Lower leg skin (tissue), 4 donors: ENCODE data around the gene KIF21B. TPM values are rescaled to one million over a fixed set of nuclear protein-coding genes. Genes with fewer than 3 reads are reported as not detected.

Source experiments
- DNase-seq, 2 donors: peaks; one replicate each; pipeline ENCODE4 v3.0.0-alpha.2; 2019; ENCODE audit warnings: low spot score in 2 of 2
- H3K4me3 ChIP-seq: fragments of 200-600 bp; sonication (generic); 2 replicates; pipeline ENCODE4 v1.5.1; 2017; ENCODE audit warnings: mild to moderate bottlenecking, low read depth; ENCODE audit not compliant: poor library complexity, severe bottlenecking
- POLR2A ChIP-seq, 2 donors: fragments of 450-650 bp; IDR thresholded peaks; one replicate each; pipeline ENCODE4 v1.6.1; 2016 to 2017; ENCODE audit warnings: antibody characterized with exemption in 2 of 2, mild to moderate bottlenecking in 1 of 2, moderate library complexity in 1 of 2
- WGBS, 2 donors: methylation state at CpG; one replicate each; pipeline ENCODE4 v1.1.5; 2018; 5-methylcytosine and 5-hydroxymethylcytosine counted together
- intact Hi-C: fragments of 100-400 bp; cut with DNase I; formaldehyde crosslinking; loops from one replicate; pipeline ENCODE4 v1.15.0; 2023; ENCODE audit warnings: low total_unique reads
- total RNA-seq, 4 donors: library from RNA; depleted of rRNA; stranded (reverse); fragments of >200 nt; gene quantifications; one replicate each; pipeline ENCODE4 v1.1.0, GENCODE V29; 2016
- TF ChIP-seq, protein P1 (sequence below), 3 donors: fragments of 450-650 bp; IDR thresholded peaks; one replicate each; pipeline ENCODE4 v1.5.1; 2016; ENCODE audit warnings: antibody characterized with exemption in 3 of 3, mild to moderate bottlenecking in 3 of 3, moderate library complexity in 2 of 3

Gene KIF21B
- total RNA-seq, 4 donors from 2014 or later: 0.38 to 1.6 (median 1.0) TPM

DNA sequence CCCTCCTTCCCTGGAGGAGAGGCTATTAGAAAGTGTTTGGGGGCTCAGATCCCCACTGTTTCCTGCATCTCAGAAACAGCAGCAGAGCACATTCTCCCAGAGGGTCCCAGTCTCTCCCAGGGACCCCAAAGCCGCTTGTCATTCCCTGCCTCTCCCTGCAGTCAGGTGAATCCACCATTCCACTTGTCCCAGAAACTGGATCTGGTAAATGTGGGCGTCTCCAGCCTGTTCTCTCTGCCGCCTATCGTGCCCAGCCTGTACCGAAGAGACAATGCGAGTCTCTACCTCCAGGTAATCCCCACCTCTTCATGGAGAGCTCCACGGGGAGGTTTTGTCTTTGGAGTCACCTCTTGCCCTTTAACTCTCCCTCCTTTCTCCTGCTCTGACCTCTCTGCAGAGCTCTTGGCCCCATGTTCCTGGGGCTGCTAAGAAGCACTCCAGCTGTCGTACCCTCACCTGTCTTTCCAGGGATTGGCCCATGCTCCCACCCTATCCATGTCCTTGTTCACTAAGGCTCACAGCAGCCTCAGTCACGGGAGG is 101.9 kb downstream of the KIF21B start:
- TF ChIP-seq POLR2A (IDR thresholded peaks at IDR 0.05): no peak
- TF ChIP-seq, protein P1, sequence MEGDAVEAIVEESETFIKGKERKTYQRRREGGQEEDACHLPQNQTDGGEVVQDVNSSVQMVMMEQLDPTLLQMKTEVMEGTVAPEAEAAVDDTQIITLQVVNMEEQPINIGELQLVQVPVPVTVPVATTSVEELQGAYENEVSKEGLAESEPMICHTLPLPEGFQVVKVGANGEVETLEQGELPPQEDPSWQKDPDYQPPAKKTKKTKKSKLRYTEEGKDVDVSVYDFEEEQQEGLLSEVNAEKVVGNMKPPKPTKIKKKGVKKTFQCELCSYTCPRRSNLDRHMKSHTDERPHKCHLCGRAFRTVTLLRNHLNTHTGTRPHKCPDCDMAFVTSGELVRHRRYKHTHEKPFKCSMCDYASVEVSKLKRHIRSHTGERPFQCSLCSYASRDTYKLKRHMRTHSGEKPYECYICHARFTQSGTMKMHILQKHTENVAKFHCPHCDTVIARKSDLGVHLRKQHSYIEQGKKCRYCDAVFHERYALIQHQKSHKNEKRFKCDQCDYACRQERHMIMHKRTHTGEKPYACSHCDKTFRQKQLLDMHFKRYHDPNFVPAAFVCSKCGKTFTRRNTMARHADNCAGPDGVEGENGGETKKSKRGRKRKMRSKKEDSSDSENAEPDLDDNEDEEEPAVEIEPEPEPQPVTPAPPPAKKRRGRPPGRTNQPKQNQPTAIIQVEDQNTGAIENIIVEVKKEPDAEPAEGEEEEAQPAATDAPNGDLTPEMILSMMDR (IDR thresholded peaks at IDR 0.05): no peak
- 80 to 91% methylated on average over 9 of the region's 9 CpGs for WGBS, 2 donors
- intact Hi-C loops: no loop called here
- no peak overlapping the region for H3K4me3 ChIP-seq
- peak in 1 of 2 donors; percentile 57 for DNase-seq

Other genes with a start within 250 kb of the KIF21B start
- not detected for gene GPR25, start 150.7 kb downstream of the KIF21B start, total RNA-seq
- gene INAVA, start 128.8 kb downstream of the KIF21B start, total RNA-seq: 100 to 1,000 TPM; 108 to 176 (median 145) TPM
- gene CACNA1S, start 88.7 kb upstream of the KIF21B start, total RNA-seq: under 1 TPM in 1 of 4 donors, not detected in 3; 0.04 TPM
- not detected for gene ASCL5, start 103.5 kb upstream of the KIF21B start, total RNA-seq
- 10 to 100 TPM; 32.3 to 48.5 (median 45.9) TPM for gene TMEM9, start 130.8 kb upstream of the KIF21B start, total RNA-seq
- under 1 TPM in 1 of 4 donors, not detected in 3; 0.32 TPM for gene IGFN1, start 167.1 kb upstream of the KIF21B start, total RNA-seq